ENCODE data around the gene F8A3.

DNA sequence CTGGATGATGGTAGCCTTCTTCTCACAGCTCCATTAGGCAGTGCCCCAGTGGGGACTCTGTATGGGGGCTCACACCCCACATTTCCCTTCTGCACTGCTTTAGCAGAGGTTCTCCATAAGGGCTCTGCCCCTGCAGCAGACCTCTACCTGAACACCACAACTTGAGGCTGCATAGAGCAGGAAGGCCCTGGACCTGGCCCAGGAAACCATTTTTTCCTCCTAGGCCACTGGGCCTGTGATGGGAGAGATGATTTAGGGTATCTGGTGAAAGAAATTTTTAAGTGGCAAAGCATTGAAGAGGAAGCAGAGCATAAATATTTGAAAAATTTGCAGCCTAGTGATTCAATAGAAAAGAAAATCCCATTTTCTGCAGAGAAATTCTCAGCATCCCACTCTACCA, 17.3 kb downstream of the F8A3 start:
- TF ChIP-seq, protein P1, sequence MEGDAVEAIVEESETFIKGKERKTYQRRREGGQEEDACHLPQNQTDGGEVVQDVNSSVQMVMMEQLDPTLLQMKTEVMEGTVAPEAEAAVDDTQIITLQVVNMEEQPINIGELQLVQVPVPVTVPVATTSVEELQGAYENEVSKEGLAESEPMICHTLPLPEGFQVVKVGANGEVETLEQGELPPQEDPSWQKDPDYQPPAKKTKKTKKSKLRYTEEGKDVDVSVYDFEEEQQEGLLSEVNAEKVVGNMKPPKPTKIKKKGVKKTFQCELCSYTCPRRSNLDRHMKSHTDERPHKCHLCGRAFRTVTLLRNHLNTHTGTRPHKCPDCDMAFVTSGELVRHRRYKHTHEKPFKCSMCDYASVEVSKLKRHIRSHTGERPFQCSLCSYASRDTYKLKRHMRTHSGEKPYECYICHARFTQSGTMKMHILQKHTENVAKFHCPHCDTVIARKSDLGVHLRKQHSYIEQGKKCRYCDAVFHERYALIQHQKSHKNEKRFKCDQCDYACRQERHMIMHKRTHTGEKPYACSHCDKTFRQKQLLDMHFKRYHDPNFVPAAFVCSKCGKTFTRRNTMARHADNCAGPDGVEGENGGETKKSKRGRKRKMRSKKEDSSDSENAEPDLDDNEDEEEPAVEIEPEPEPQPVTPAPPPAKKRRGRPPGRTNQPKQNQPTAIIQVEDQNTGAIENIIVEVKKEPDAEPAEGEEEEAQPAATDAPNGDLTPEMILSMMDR (IDR thresholded peaks at IDR 0.05; ENCODE audit: control extremely low read depth in 1 of 3, insufficient read depth in 1 of 3, low read depth in 1 of 3, low read length in 3 of 3), result no peak
- TF ChIP-seq CREB1 (IDR thresholded peaks at IDR 0.05) (no peak), YY1 (IDR thresholded peaks at IDR 0.05; ENCODE audit: low read depth, low read length) (no peak), POLR2A (IDR thresholded peaks at IDR 0.05; ENCODE audit: control extremely low read depth in 1 of 2, low read depth in 2 of 2, low read length in 2 of 2) (no peak), RXRA (IDR thresholded peaks at IDR 0.05; ENCODE audit: insufficient read depth, low read depth, low read length) (no peak), GABPA (IDR thresholded peaks at IDR 0.05; ENCODE audit: borderline replicate concordance, insufficient read depth, low read length) (no peak), RAD21 (IDR thresholded peaks at IDR 0.05 in 1 of 2, conservative IDR thresholded peaks at IDR 0.05 in 1 of 2; ENCODE audit: low read depth in 2 of 2, low read length in 2 of 2) (no peak), JUN (IDR thresholded peaks at IDR 0.05; ENCODE audit: low read depth, low read length) (no peak), EZH2 (IDR thresholded peaks at IDR 0.05; ENCODE audit: low read depth, low read length, severe bottlenecking) (no peak), RFX5 (IDR thresholded peaks at IDR 0.05; ENCODE audit: borderline replicate concordance, low read depth, low read length) (no peak)
- TF ChIP-seq, protein P2, sequence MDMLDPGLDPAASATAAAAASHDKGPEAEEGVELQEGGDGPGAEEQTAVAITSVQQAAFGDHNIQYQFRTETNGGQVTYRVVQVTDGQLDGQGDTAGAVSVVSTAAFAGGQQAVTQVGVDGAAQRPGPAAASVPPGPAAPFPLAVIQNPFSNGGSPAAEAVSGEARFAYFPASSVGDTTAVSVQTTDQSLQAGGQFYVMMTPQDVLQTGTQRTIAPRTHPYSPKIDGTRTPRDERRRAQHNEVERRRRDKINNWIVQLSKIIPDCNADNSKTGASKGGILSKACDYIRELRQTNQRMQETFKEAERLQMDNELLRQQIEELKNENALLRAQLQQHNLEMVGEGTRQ (IDR thresholded peaks at IDR 0.05; ENCODE audit: low read length), result no peak

Data from H1 (cell line).